HG03095 (cell line): ENCODE measurements around the gene TP53AIP1.

Source experiments
- ATAC-seq: cut with Tn5 transposase; IDR thresholded peaks from one replicate; pipeline ENCODE4 v1.9.1; 2021; ENCODE audit warnings: moderate library complexity; ENCODE audit not compliant: unreplicated experiment

Gene TP53AIP1

DNA sequence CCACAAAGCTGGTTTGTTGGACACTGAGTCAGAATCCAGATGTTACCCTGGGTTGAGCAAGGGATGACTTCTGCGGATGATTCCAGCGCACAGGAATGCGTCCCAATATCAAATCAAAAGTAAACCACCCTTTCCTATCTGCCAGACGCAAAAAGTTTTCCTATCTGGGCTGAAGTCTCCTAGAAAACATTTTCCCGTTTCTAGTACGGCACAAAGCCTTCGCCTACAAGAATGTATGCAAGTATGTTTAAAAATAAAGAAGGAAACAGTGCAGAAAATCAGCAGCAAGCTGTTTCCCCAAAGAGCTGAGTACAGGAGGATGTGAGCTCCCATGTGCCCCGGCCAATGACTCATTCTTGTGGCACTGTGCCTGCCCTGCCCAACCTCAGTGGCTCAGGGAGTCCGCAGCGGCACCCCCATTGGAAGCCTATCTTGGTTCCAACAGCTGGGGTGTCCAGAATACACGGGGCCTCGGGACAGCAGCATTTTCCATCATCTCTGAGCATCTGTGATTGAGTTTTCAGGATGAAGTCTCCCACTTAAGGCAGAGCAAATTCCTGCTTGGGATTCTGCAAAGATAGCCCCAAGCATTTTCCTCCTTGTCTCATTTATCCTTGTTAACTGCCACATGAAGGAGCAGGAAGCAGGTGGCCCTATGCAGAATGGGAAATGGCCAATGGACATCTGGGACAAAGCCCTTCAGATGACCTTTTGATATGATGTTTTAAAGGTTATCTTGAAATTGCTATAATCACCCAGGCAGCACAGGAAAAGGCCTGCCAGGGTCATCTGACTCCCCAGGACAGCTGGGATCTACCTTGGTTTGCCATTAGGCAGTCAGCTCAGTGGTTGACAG lies 34.1 kb downstream of the TP53AIP1 start:
- ATAC-seq, result no peak

DNA sequence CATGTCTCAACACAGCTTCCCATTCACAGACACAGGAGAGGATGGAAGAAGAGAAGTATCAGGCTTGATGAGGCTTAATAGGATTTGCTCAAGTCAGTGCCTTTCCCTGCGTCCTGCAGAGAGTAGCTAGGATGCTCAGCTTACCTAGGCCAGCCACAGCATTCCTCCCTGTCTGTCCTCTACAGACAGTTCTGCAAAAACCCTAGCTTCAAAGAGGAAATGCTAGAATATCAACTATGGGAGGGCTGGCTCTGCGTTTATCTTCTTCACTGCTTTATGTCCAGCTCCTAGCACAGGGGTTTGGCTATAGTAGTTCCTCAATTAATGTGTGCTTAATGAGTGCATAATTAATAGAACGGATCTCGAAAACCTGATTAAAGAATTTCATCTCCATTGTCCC lies 35.1 kb downstream of the TP53AIP1 start:
- no peak for ATAC-seq

DNA sequence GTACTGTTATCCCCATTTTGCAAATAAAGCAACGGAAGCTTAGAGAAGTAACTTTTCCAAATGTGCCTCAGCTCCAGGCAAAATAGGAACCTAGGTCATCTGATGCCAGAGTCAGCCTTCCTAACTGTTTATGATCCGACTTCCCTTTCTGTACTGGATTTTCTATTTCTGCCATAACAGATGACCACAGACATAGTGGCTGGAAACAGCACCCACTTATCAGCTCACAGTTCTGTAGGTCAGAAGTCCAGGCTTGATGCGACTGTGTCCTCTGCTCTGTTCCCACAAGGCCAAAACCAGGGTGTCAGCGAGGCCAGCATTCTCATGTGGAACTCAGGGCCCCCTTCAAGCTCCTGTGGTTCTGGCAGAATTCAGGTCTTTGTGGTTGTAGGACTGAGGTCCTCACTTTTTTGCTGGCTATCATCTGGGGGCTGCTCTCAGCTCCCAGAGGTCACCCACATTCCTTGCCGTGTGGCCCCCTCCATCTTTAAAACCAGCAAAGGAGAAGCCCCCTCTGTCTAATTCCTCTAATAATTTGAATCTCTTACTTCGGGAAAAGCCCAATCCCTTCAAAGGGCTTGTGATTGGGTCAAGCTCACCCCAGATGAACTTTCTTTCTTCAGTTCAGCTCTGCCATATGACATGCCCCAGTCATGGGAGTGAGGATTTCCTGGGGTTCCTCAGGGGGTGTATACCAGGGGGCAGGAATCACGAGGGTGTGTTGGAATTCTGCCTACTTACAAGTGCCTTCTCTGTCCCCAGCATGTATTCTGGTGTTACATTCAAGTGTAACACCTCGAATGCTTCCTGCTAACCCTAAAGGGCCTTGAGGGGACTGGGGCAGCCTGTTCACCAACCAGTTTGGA lies 36.3 kb downstream of the TP53AIP1 start:
- ATAC-seq, result no peak

DNA sequence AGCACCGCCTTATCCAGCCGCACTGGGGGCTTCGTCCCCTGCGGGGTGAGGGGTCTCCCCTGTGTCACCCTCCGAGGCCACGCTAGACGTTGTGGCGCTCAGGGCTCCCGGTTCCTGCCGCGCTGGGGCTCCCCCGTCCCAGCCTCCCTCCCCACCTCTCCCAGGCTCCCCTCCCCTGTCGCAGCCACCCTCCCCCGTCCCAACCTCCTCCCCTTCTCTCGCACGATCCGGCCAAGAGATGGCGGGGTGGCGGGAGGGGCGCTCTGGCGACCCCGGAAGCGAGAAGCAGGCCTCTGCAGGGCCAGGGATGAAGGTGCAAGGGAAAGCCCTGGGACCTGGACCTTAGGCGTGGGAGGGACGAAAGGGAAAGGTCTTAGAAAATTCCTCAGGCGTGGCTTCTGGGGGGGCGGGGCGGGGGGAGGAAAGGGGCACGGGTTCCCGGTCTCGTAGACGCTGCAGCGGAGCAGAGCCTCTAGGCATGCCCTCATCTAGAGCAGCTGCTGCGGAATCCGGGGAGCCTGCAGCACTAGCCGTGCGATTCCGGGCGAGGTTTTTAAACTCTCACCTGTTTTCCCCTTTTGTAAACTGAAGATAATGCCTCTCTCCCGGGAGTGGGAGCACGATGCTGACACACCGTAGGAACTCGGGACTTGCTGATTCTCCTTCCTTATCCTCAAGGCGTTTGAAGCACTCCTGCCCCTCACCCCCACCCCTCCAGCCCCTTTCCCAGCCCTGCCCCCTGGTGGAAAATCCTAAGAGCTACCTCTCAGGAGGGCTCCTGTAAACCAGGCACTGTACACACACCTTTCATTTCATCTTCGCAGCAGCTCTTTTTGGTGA lies 37.1 kb downstream of the TP53AIP1 start:
- peak; percentile 43 for ATAC-seq

DNA sequence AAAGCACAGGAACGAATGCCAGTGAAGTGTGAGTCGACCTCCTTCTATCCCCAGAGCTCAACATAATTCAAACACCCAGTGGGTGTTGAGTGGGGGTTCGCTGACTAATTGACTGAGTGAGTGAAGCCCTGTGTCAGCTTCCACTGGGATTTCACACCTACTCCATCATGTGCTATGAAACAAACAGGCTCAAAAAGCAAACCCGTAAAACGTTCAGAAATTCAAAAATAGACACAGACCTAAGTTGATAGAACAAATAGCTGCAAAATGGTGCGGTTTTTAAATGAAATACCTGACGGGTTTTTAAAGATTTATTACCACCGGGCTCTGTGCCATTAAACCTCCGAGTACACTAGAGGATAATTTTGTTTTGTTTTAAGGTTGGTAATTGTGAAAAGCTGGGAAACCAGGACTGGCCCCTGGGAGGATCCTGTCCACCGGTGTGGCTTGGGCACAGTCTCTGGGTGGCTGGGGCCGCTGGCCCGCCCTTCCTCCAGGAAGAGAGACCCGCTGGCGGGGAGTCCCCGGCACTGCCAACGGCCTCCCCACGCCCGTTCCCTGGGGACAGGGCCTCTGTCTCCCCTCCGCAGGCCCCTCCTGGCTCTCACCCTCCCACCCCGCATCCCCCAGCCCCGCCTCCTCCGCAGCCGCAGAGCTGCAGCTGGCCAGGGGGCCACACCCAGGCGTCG lies 37.9 kb downstream of the TP53AIP1 start:
- ATAC-seq, result peak; percentile 38

DNA sequence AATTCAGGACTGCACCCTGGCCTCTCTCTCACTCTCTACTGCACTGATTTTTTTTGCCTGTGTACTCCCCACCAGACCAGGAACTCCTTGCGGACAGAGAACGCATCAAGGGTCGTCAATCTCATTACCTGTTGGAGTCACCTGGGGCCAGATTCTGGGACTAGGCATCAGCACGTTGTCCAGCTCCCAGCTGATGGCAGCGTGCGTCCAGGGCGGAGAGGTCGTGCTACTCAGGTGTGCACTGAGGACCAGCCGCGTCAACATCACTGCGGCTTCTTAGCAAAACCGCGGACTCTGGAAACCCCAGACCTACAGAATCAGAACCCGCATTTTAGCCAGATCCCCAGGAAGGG lies 38.4 kb downstream of the TP53AIP1 start:
- ATAC-seq, result no peak

DNA sequence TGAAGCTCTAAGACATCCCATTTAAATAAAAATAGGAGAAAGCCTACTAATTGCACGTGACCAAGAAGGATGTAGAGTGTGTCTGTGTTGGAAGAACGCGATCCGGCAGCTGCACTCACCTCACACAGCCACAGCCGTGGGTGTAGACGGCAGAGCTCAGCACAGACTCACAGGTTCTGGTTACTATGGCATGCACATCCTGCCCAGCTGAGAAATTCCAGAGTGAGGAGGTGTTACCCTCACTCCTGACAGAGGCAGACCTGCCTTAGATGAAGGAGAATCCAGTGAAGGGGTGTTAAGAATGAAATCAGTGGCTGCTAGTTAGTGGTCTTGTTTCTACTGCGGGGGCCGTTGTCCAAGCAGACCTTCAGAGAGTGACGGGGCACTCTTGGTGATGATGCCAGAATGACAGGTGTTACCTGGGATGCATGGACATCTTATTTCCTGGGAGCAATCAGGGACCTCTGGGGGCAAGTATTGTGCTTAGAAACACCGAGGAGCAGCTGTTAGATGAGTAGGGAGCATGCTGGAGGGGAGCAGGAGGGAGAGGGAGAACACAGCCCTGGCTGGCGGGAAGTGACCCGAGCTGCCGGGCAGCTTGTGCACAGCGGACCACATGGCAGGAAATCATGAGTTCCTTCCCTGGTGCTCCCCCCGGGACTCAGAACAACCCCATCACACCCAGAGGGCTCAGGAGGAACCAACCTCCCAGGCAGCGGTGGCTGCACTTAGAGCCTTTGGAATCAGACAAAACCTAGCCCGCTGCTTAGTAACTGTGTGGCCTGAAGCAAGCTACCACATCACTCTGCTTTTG lies 39.2 kb downstream of the TP53AIP1 start:
- no peak for ATAC-seq

DNA sequence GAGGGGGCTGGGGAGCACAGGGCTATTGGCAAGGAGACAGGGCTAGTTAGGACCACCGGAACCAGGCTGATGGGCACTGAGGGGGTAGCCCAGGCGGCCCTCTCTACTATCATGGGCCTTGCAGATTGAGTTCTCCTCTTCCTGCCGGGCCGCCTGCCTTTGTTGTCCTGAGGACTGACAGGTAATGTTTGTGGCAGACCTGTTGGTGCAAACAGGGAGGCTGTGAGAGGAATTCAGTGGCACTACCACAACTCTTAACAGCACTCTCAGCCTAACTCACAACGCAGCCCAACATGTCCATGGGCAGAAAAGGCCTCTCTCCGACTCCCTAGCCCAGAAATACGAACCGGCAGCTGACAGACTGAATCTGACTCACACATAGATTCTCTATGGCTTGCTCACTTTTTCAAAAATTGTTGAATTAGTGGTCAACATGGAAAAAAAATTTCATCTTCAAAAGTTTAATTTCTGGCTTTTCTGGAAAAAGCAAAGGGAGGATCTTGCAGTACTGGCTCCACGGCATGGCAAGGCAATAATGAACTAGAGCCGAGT lies 40.1 kb downstream of the TP53AIP1 start:
- ATAC-seq, result no peak

DNA sequence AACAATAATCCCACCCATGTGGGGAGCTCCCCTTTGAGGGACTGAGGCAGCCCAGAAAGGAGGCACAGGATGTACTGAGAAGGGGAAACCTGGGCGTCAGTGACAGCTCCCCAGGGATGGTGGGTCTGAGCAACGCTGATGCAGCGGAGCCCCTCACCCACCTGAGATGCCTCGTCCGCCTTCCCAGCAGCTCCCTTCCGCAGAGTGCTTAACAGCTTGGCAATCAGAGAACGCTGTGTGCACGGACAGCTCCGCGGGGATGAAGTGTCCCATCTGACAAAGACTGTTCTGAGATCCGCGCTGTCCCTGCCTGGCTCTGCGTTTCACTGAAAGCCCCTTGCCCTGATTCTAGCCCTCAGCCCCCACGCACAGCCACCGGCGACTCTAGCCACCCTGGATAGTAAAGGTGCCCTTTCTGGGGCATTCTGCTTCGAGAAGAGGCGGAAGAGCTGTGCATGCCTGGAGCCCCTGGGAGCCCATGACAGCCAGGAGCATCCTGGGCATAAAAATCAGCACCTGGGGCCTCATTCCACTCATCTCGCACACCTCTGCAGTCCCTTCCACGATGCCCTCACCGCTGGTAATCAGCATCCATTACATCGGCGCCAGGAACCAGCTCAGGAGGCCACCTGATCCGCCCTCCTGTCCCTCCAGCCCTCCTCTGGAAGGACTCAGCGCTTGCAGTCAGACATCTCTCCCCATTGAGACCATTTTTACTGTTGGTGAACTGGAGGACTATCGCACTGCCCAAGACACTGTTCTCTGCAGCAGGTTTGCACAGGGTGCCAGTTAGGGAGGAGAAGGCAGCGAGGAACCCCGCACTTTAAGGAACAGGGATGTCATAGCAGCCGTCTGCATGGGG lies 40.8 kb downstream of the TP53AIP1 start:
- ATAC-seq, result no peak

DNA sequence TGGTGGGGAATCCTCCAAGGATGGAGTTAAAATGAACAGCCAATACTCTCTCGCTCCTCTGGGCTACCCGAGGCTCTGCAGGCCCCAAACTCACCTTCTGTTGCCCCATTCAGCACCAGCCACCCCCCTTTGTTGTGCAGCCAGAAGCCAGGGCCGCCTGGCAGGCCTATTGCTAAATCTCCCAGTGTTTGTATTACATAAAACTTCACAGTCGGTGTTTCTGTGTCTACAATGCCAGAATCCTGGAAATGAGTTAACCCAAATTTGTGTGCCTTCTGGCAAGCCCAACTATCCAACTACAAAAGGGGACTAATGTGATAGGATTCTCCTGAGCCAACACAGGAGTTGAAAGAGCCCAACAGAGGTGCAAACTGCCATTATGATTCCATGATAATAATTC lies 42.2 kb downstream of the TP53AIP1 start:
- ATAC-seq, result no peak

DNA sequence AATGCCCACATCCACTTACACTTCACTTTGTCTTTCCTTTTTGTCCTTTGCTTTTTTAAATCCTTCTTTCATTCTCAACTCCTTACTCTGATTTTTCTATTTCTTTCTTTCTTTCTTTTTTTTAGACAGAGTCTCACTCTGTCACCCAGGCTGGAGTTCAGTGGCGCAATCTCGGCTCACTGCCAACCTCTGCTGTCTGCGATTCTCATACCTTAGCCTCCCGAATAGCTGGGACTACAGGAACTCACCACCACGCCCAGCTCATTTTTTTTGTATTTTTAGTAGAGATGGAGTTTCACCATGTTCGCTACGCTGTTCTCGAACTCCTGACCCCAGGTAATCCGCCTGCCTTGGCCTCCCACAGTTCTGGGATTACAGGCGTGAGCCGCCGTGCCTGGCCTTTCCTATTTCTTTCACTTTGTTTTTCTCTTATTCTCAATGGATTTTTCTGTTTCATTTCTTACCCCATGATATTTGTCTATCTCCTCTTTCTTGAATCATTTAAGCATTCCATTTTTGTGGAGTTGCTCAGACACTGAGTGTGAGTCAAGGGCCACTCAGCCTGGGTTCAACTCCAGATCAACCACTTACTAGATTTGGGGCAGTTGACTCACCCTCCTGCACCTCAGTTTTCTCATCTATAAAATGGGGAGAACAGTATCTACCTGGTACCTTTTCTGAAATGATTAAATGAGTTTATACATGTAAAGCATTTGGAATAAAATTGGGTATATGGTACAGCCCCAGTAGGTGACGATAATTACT lies 43.9 kb downstream of the TP53AIP1 start:
- no peak for ATAC-seq

DNA sequence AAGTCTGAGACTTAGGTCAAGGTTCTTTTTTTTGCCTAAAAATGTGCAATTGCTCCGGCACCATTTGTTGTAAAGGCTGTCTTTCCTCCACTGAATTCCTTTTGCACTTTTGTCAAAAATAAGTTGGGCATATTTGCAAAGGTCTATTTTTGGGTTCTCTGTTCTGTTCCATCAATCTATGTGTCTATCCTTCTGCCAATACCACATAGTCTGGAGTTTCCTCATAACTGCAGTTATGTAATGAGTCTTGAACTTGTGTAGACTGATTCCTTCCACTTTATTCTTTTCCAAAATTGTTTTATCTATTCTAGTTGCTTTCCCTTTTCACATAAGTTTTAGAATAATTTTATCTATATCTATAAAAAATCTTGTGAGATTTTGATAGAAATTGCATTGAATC lies 44.8 kb downstream of the TP53AIP1 start:
- ATAC-seq, result no peak

DNA sequence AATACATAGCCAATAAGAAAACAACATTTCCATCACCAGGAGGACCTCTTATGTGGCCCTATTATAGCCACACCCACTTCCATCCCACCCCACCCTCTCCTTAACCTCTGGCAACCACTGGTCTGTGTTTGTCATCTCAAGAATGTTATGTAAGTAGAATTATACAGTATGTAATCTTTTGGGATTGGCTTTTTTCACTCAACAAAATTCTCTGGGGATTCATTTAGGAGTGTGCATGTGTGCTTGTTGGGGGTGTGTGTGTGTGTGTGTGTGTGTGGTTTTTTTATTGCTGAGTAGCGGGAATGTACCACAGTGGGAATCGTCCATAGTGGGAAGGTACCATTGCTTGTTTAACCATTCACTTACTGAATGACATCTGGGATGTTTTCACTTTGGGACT lies 46.3 kb downstream of the TP53AIP1 start:
- no peak for ATAC-seq

DNA sequence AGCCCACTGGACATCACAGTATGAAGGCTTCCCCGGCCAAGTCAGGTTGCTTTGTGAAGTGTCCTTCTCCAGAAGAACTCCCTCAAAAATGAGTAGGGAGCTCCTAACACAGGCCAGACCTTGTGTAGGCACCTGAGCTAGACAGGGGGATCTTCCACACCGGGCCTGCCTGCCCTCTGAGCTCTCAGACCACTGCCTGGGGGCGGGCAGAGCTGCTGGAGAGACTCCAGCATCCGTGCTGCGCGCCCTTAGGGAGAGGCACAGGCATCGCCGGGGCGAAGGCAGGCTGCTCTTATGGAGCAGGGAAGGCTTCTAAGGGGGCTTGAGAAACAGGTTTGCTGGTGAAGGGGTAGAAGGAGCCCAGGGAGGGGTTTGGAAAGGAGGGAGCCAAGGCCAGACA lies 47.1 kb downstream of the TP53AIP1 start:
- no peak for ATAC-seq

DNA sequence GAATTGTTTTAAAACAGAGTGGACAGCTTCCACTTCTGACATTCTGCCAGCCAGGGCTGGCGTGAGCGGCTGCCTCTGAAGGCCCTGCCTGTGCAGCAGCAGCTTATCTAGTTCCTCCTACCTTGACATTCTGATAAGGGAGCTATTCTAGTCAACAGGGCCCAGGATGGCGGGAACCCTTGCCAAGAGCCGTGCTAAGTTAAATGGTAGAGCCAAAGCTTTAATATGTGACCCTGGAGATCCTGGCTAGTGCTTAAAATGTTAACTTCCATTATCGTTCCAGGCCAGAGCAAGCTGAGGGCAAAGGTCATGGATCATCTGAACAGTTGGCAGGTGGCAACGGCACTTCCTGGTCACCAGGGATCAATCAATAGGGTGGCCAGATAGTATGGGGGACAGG lies 48.0 kb downstream of the TP53AIP1 start:
- ATAC-seq, result no peak

DNA sequence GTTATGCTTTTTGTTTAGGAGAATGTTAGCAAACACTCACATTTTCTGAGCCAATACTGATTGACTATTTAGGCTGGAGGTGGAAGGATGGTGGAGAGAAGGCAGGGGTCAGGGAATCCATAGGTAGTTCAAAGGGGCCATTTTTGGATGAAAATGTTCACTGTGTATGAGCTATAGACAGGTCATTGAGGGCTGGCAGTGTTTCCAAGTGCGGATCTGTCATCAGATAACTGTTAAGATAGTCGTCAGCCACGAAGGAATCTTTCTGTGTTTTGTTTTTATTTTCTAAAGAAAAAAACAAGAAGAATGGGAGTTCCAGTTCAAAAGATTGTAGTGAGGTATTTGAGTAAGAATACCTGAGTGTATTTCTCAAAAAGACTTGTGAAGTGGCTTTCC lies 48.4 kb downstream of the TP53AIP1 start:
- ATAC-seq, result peak; percentile 8

DNA sequence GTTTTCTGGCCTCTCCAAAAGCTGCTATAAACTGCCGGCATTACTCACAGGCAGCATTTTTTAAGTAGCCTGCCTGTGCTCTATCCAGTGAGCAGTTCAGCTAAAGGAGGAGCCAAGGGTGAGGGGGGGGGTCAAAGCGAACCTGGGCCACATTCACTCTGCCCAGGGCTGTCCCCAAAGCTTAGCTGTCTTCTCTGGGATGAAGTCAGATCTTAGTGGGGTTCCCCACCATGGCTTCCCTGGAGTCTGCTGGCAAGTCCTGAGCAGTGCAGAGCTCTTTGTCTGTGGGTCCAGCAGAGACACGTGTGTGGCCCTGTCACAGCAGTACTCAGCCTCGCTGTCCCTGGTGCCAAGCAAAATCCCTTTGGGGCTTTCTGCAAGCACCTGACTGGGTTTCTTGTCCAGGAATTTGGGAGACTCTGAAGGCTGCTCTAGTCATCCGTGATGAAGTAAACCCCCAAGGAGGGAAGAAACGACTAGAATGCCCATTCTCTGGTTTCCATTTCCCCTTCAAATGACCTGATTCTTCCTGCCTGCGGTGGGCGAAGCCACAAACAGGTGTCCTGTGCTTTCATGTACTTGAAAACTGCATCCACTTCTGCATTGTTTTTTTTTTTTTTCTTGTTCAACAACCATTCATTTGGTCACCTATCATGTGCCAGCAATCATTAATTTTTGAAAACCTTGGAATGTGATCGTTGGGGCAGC lies 48.9 kb downstream of the TP53AIP1 start:
- ATAC-seq, result peak; percentile 59
